Activated naive CD8-positive, alpha-beta T cell treated with anti-CD3 and anti-CD28 coated beads, Interleukin-2, amount 10 ng/mL, durations not matched to agents 7 days and 5 days (primary cell): ENCODE measurements around the gene TAF11L4. TPM values are rescaled to one million over a fixed set of nuclear protein-coding genes. Genes with fewer than 3 reads are reported as not detected.
"Not testable (repeated sequence)": the region's sequence is repeated elsewhere in the genome, so short reads cannot be mapped to it uniquely, and the experiment has no call there.

Experiments
- ATAC-seq: fragments of 150-1000 bp; cut with Tn5 transposase; one replicate; pipeline ENCODE4 v1.10.0; 2021; ENCODE audit warnings: low read depth, moderate library complexity
- POLR2A ChIA-PET: fragments of 350-600 bp; sonication (Branson Sonifier 250); formaldehyde crosslinking; loops from one replicate; lab custom pipeline; 2021; ENCODE audit warnings: antibody characterized with exemption; lab: Charles Lee
- DNase-seq: peaks from one replicate; pipeline ENCODE4 v3.0.0; 2021
- H3K27ac Mint-ChIP-seq: one replicate; pipeline ENCODE4 v1.8.0; 2022; ENCODE audit warnings: mild to moderate bottlenecking, mixed read lengths
- H3K27me3 Mint-ChIP-seq: one replicate; pipeline ENCODE4 v1.8.0; 2022; ENCODE audit warnings: mild to moderate bottlenecking, moderate library complexity, mixed read lengths
- H3K36me3 Mint-ChIP-seq: one replicate; pipeline ENCODE4 v1.8.0; 2021; ENCODE audit warnings: mild to moderate bottlenecking, mixed read lengths
- H3K4me1 Mint-ChIP-seq: one replicate; pipeline ENCODE4 v1.8.0; 2021; ENCODE audit warnings: mixed read lengths
- H3K4me3 Mint-ChIP-seq: one replicate; pipeline ENCODE4 v1.8.0; 2022; ENCODE audit warnings: mild to moderate bottlenecking, moderate library complexity, mixed read lengths
- H3K9me3 Mint-ChIP-seq: one replicate; pipeline ENCODE4 v1.8.0; 2021; ENCODE audit warnings: mixed read lengths
- total RNA-seq, 2 experiments: library from RNA; stranded (reverse); gene quantifications; one replicate each; pipeline ENCODE4 v1.2.3, GENCODE V29; 2021

The TAF11L4 gene
- not detected for total RNA-seq

DNA sequence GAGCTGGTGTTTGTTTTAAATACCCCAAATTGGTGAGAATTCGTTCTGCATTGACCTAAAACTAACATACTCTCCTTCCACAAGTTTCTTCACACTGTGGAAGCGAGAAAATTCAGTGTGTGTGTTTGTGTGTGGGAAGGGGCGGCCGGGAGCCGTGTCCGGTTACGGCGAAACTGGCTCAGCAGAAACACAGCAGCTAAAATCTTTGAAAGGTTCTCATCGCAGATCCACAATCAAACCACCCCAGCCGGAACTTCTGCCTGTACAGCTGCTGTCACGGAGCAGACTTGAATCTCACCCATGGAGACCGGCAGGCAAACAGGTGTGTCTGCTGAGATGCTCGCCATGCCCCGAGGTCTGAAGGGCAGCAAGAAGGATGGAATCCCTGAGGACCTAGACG, at the start of gene TAF11L4:
Gene TAF11L4 (plus strand): TSS at position 301 of the 400 bp plus-strand sequence.
- H3K27me3 Mint-ChIP-seq, H3K9me3 Mint-ChIP-seq, DNase-seq, H3K36me3 Mint-ChIP-seq, H3K4me1 Mint-ChIP-seq, POLR2A ChIA-PET, ATAC-seq, H3K4me3 Mint-ChIP-seq, H3K27ac Mint-ChIP-seq: not testable (repeated sequence)

DNA sequence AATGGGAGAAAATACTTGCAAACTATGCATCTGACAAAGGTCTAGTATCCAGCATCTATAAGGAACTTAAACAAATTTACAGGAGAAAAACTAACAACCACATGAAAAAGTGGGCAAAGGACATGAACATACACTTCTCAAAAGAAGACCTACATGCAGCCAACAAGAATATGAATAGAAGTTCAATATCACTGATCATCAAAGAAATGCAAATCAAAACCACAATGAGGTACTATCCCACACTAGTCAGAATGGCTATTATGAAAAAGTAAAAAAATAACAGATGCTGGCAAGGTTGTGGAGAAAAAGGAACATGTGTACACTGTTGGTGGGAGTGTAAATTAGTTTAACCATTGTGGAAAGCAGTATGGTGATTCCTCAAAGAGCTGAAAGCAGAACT, 46.5 kb upstream of the TAF11L4 start:
- H3K27ac Mint-ChIP-seq, H3K9me3 Mint-ChIP-seq, DNase-seq, H3K27me3 Mint-ChIP-seq, POLR2A ChIA-PET, H3K4me3 Mint-ChIP-seq, H3K36me3 Mint-ChIP-seq, ATAC-seq, H3K4me1 Mint-ChIP-seq: not testable (repeated sequence)

DNA sequence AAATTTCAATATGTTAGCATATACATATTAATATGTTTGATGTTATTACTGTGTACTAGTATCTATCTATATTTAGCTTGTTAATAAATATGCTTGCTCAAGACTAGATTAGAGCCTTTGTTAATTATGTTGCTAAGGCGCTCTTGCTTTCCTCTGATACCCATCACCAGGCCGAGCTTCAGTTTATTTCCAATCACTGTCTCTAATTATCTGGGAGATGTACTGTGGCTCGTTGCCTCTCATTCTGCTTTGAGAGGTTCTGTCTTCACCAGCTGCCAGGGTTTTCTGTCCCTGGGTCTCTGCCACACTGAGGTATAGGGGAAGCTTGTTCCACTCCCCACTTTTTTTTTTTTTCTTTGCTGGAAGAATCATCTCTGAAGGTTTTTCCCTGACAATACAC, 44.6 kb upstream of the TAF11L4 start:
- Mint-ChIP-seq H3K27ac (no peak overlapping the region), H3K36me3 (no peaks in the 10 kb centered on the region), H3K9me3 (no peaks in the 10 kb centered on the region), H3K27me3 (no peaks in the 10 kb centered on the region), H3K4me3 (no peak overlapping the region), H3K4me1 (no peaks in the 10 kb centered on the region)
- POLR2A ChIA-PET = no interaction called here
- DNase-seq = no peak
- ATAC-seq = no peak

- Mint-ChIP-seq H3K27ac (no peak overlapping the region), H3K9me3 (no peaks in the 10 kb centered on the region), H3K36me3 (no peaks in the 10 kb centered on the region), H3K4me1 (no peaks in the 10 kb centered on the region), H3K4me3 (no peak overlapping the region), H3K27me3 (no peaks in the 10 kb centered on the region)
- no peak for ATAC-seq
- POLR2A ChIA-PET = no interaction called here
- DNase-seq = no peak
These were observed 43.9 kb upstream of the TAF11L4 start for GRCh38 chr5:17477573-17478265.

DNA sequence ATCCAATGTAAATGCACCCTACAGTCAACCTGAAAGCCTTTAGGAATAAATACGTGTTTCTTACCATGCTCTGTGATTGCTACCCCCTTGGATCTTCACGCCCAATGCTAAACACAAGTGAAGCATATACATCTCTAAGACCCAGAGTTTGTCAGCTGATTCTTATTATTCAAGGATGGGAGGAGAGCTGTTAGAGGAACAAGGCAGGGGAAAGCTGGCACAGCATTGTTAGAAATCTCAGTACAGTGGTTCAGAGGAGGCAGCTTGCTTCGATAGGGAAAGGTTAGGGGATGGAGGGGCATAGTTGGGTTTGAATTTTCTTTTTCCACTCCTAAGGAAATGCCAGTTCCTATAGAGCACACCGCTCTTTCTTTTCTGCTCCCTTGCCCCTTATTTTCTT, 40.2 kb upstream of the TAF11L4 start:
- no peaks in the 10 kb centered on the region for H3K9me3 Mint-ChIP-seq
- no peak overlapping the region for H3K27ac Mint-ChIP-seq
- POLR2A ChIA-PET = no interaction called here

GRCh38 chr5:17482790-17483189, 38.8 kb upstream of the TAF11L4 start:
- POLR2A ChIA-PET = no interaction called here
- H3K36me3 Mint-ChIP-seq = no peaks in the 10 kb centered on the region
- DNase-seq = no peak
- ATAC-seq = no peak
- no peak overlapping the region for H3K27ac Mint-ChIP-seq
- no peaks in the 10 kb centered on the region for H3K9me3 Mint-ChIP-seq
- no peak overlapping the region for H3K4me3 Mint-ChIP-seq
- no peaks in the 10 kb centered on the region for H3K27me3 Mint-ChIP-seq
- no peaks in the 10 kb centered on the region for H3K4me1 Mint-ChIP-seq

More for the DNA sequence above, 40.2 kb upstream of the TAF11L4 start:
- no peaks in the 10 kb centered on the region for H3K4me1 Mint-ChIP-seq
- DNase-seq (no peak), ATAC-seq (no peak)
- no peaks in the 10 kb centered on the region for H3K36me3 Mint-ChIP-seq
- H3K4me3 Mint-ChIP-seq = no peak overlapping the region
- no peaks in the 10 kb centered on the region for H3K27me3 Mint-ChIP-seq

DNA sequence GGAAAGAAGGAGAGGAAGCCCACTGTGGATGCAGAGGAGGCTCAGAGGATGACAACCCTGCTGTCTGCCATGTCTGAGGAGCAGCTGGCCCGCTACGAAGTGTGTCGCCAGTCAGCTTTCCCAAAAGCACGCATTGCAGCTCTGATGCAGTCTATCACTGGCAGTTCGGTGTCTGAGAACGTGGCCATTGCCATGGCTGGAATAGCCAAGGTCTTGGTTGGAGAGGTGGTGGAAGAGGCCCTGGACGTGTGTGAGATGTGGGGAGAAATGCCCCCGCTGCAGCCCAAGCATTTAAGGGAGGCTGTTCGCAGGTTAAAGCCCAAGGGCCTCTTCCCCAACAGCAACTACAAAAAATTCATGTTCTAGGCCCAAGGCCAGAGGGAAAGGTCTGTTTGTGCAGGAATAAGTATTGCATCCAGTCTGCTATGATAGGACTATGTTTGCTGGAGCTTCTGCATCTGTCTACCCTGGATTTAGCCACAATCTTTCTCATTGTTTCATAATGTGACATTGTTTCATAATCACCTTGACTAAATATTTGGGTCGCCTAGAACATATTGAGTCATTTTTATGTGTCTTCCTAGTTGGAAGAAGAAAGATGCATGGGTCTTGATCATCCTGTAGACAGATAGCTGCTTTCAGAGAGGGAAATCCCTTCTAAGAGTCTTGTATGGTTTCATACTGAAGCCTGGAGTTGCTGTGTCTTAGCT, 35.0 kb upstream of the TAF11L4 start:
- H3K4me3 Mint-ChIP-seq, H3K4me1 Mint-ChIP-seq, H3K27ac Mint-ChIP-seq, POLR2A ChIA-PET, H3K27me3 Mint-ChIP-seq, DNase-seq, H3K9me3 Mint-ChIP-seq, H3K36me3 Mint-ChIP-seq, ATAC-seq: not testable (repeated sequence)

GRCh38 chr5:17487174-17487512, 34.5 kb upstream of the TAF11L4 start:
- no peak for DNase-seq
- POLR2A ChIA-PET = no interaction called here
- H3K27ac Mint-ChIP-seq = no peak overlapping the region
- peaks cover 2% of the 10 kb centered on the region for H3K9me3 Mint-ChIP-seq
- no peaks in the 10 kb centered on the region for H3K36me3 Mint-ChIP-seq
- no peaks in the 10 kb centered on the region for H3K4me1 Mint-ChIP-seq
- H3K4me3 Mint-ChIP-seq = no peak overlapping the region
- ATAC-seq = no peak
- H3K27me3 Mint-ChIP-seq = no peaks in the 10 kb centered on the region

DNA sequence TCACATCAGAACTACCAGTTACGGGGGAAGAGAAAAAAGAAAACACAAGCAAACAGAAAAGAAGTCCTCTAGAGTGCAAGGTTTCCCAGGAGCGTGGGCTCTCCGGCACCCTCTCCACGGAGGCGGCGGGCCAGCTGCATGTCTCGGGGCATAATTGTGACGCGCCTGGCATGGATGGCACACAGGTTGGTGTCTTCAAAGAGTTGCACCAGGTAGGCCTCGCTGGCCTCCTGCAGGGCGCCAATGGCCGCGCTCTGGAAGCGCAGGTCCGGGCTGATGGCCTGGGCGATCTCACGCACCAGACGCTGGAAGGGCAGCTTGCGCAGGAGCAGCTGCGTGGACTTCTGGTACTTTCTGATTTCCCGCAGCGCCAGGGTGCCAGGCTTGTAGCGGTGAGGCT, 30.3 kb upstream of the TAF11L4 start:
- H3K4me3 Mint-ChIP-seq, DNase-seq, POLR2A ChIA-PET, H3K27me3 Mint-ChIP-seq, H3K27ac Mint-ChIP-seq, ATAC-seq, H3K36me3 Mint-ChIP-seq, H3K4me1 Mint-ChIP-seq, H3K9me3 Mint-ChIP-seq: not testable (repeated sequence)

DNA sequence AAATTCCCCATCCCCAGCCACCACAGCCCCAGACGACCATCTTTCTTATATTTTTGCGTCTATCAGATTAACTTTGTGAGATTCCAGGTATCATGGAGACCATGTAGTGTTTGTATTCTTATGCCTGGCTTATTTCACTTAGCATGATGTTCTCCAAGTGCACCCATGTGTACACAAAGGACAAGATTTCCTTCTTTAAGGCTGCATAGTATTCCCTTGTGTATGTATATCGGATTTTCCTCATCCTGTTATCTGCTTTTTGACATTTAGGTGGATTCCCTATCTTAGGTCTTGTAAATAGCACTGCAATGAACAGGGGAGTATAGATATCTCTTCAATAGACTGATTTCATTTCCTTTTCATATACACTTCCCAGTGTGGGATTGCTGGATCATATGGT, 28.8 kb upstream of the TAF11L4 start:
- no peaks in the 10 kb centered on the region for H3K27me3 Mint-ChIP-seq
- no peaks in the 10 kb centered on the region for H3K36me3 Mint-ChIP-seq
- POLR2A ChIA-PET = no interaction called here
- H3K4me1 Mint-ChIP-seq = no peaks in the 10 kb centered on the region
- ATAC-seq (no peak), DNase-seq (no peak)
- H3K9me3 Mint-ChIP-seq = peaks cover 6% of the 10 kb centered on the region
- no peak overlapping the region for H3K27ac Mint-ChIP-seq
- no peak overlapping the region for H3K4me3 Mint-ChIP-seq

GRCh38 chr5:17497446-17497845, 24.2 kb upstream of the TAF11L4 start:
- DNase-seq (no peak), ATAC-seq (no peak)
- no peak overlapping the region for H3K4me3 Mint-ChIP-seq
- peaks cover 4% of the 10 kb centered on the region for H3K9me3 Mint-ChIP-seq
- H3K27me3 Mint-ChIP-seq = no peaks in the 10 kb centered on the region
- H3K4me1 Mint-ChIP-seq = no peaks in the 10 kb centered on the region
- no peak overlapping the region for H3K27ac Mint-ChIP-seq
- POLR2A ChIA-PET = no interaction called here
- no peaks in the 10 kb centered on the region for H3K36me3 Mint-ChIP-seq

DNA sequence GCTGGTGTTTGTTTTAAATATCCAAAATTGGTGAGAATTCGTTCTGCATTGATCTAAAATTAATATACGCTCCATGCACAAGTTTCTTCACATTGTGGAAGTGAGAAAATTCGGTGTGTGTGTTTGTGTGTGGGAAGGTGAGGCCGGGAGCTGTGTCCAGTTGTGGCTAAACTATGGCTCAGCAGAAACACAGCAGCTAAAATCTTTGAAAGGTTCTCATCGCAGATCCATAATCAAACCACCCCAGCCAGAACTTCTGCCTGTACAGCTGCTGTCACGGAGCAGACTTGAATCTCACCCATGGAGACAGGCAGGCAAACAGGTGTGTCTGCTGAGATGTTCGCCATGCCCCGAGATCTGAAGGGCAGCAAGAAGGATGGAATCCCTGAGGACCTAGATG, 23.7 kb upstream of the TAF11L4 start, which contains the start of gene TAF11L2:
Gene TAF11L2 (plus strand): TSS at position 301 of the 400 bp plus-strand sequence.
- ATAC-seq, H3K4me1 Mint-ChIP-seq, H3K9me3 Mint-ChIP-seq, H3K36me3 Mint-ChIP-seq, POLR2A ChIA-PET, DNase-seq, H3K4me3 Mint-ChIP-seq, H3K27me3 Mint-ChIP-seq, H3K27ac Mint-ChIP-seq: not testable (repeated sequence)

DNA sequence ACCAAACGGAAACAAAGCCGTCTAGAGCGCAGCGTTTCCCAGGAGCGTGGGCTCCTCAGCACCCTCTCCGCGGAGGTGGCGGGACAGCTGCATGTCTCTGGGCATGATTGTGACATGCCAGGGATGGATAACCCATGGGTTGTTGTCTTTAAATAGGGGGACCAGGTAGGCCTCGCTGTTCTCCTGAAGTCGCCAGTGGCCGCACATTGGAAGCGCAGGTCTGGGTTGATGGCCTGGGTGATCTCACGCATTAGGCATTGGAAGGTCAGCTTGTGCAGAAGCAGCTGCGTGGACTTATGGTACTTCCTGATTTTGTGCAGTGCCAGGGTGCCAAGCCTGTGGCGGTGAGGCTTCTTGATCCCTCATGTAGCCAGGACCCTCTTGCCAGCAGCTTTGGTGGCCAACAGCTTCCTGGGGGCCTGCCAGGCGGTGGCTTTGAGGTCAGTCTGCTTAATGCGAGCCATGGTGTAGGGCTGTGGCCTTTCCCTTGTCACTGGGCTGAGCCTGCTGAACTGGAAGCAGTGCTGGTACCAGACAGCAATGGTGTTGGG, 9.8 kb upstream of the TAF11L4 start:
- no peaks in the 10 kb centered on the region for H3K4me1 Mint-ChIP-seq
- no peak overlapping the region for H3K27ac Mint-ChIP-seq
- H3K27me3 Mint-ChIP-seq = no peaks in the 10 kb centered on the region
- no peak overlapping the region for H3K4me3 Mint-ChIP-seq
- ATAC-seq = no peak
- POLR2A ChIA-PET = no interaction called here
- H3K36me3 Mint-ChIP-seq = no peaks in the 10 kb centered on the region
- no peak for DNase-seq
- H3K9me3 Mint-ChIP-seq = no peaks in the 10 kb centered on the region

DNA sequence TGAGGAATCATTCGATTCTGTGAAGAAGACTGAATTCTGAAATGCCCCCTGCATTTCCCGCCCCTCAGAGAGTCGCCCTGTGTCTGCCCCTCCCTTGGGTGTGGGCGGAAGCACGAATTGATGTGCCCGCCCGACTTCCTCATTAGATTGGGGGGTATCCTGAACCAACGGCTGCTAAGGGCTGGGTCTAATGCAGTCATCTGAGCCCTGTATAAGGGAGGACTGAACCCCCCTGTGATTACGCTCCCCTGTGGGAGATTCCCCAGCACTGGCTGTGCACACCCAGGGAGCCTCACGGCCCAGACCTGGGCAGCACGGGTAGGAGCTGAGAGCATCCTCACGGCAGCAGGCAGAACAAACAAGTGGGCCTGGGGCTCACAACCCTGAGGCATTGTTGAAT, 4.1 kb upstream of the TAF11L4 start:
- not testable (repeated sequence) for H3K4me3 Mint-ChIP-seq

More for the DNA sequence above, 4.1 kb upstream of the TAF11L4 start:
- POLR2A ChIA-PET, ATAC-seq, H3K9me3 Mint-ChIP-seq, DNase-seq, H3K27me3 Mint-ChIP-seq, H3K27ac Mint-ChIP-seq, H3K36me3 Mint-ChIP-seq, H3K4me1 Mint-ChIP-seq: not testable (repeated sequence)
